Measurements from ENCODE around the gene TOMM70.
"Not testable (repeated sequence)": the region's sequence is repeated elsewhere in the genome, so short reads cannot be mapped to it uniquely, and the experiment has no call there.

TOMM70 gene

DNA sequence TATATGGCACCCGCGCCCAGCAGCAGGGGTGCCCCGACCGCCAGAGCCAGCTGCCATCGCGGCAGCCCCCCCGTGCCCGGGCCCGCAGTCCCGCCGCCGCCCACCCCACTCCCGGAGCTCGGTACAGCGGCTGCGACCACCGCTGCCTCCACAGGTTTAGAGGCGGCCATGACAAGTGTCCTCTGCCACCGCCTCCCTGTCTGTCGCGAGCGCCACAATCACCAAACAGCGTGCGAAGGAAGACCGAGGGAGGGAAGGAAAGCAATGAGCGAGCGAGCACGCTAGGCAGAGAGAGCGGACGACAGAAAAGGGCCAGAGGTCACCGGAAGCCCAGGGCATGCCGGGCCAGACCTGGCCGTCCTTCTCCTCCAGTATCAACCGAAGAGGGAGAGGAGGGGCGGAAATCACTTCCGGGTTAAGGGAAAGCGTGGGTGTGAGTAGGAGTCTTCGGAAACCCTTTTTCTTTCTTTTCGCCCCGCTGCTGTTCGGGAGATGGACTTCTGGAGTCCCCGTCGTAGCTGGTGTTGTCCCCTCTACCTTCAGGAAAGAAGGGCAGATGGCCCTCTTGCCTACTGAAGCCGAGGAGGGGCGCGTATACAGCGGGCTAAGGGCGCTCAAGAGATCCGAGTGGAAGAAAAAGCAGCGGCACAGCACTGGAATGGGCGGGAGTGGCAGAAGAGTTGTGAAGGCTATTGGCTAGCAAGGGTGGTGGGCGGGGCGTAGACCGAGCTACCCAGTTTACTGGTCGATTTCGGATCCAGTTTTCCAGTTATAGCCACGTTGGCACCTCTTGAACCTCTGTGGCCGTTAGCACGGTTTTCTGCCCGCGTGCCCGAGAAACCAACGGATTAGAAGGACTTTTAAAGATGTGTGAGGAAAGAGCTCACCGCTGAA lies at the start of gene TOMM70, which contains the start of gene LNP1:
TOMM70 (minus strand) TSS at position 310 of the 894 bp plus-strand sequence; CDS start at position 170, 140 bp downstream.
LNP1 (plus strand) TSS at position 760 of the 894 bp plus-strand sequence. CDS start 28,191 bp downstream, outside the sequence.
- DNase-seq = peak; percentile 95

GRCh38 chr3:100449214-100449613 lies 48.3 kb upstream of the TOMM70 start:
- no peak for DNase-seq

GRCh38 chr3:100448079-100448478 lies 47.2 kb upstream of the TOMM70 start:
- DNase-seq = no peak

DNA sequence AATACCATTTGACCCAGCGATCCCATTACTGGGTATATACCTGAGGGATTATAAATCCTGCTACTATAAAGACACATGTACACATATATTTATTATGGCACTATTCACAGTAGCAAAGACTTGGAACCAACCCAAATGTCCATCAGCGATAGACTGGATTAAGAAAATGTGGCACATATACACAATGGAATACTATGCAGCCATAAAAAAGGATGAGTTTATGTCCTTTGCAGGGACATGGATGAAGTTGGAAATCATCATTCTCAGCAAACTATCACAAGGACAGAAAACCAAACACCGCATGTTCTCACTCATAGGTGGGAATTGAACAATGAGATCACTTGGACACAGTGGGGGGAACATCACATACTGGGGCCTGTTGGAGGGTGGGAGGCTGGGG lies 46.2 kb upstream of the TOMM70 start:
- DNase-seq = not testable (repeated sequence)

GRCh38 chr3:100443690-100444089 lies 42.8 kb upstream of the TOMM70 start:
- no peak for DNase-seq

DNA sequence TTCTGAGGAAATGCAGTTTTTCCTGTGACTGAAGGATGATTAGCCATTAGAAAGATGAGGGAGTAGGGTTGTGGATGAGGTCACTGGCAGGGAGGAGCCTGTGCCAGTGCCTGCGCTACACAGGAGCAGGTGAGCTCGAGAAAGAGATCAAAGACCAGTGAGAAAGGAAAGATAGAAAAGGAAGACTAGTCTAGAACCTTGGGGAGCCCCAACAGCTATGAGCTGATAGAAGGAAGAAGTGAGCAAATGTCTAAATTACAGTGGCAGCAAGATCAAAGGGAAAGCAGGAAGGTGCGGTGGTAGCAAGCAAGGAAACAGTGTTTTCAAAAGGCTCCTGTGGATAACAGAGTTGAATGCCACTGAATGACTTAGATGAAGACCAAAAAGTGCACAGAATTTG lies 40.0 kb upstream of the TOMM70 start:
- DNase-seq = no peak

GRCh38 chr3:100438623-100438974 lies 37.7 kb upstream of the TOMM70 start:
- no peak for DNase-seq

DNA sequence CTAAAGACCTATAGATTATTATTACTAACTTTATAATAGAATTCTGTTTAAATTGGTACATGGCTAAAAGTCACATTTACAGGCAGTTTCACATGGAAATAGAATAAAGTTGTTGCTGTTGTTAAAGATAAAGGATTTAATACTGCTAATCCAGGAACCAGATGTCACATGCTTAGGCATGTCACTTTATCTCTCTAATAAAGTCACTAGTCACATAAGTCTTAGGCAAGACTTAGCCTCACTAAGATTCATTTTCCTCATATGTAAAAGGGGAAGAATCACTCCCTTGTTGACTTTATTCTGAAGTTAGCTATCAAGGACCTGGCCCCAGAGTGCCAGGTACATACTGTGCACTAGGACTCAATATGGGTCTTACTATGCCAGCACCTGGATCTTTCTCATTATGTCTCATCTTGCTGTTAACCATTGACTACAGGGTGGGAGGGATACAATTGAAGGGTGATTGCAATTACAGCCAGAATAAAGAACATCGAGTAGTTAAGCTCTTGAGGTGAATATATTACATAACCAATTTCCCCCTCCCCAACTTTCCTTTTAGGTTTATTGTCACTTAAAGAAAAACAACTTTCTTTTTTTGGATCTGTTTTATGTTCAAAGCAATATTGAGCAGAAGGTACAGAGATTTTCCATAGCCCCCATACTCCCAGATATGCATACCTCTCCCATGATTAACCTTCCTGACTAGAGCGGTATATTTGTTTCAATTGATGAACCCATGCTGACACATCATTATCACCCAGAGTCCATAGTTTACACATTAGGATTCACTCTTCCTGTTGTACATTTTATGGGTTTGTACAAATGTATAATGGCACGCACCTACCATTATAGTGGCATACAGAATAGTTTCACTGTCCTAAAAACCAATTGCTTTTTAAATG lies 37.1 kb upstream of the TOMM70 start:
- no peak for DNase-seq

- no peak for DNase-seq
Observed at GRCh38 chr3:100436951-100437350, 36.1 kb upstream of the TOMM70 start.

- no peak for DNase-seq
Observed at GRCh38 chr3:100429187-100429716, 28.4 kb upstream of the TOMM70 start.

DNA sequence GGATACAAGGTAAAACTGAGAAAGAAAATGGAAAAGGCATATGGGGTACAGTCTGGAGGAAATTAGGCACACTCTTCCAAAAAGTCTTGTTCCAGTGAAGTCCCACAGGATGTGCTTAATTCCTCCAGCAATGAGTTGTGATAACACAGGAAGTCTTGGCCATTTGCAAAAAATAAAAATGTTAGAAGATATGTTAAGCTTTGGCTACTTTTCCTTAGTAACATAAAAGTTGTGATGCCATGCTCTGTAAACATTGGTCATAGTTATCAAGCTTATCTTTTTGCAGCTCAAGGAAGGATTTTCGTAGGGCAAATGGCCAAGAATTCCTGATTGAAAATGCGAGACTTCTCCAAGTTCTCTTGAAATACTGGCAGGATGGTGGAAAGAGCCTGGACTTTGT lies 26.8 kb upstream of the TOMM70 start:
- DNase-seq = no peak

GRCh38 chr3:100426067-100426682 lies 25.3 kb upstream of the TOMM70 start:
- DNase-seq = no peak

GRCh38 chr3:100425316-100425715 lies 24.4 kb upstream of the TOMM70 start:
- no peak for DNase-seq

DNA sequence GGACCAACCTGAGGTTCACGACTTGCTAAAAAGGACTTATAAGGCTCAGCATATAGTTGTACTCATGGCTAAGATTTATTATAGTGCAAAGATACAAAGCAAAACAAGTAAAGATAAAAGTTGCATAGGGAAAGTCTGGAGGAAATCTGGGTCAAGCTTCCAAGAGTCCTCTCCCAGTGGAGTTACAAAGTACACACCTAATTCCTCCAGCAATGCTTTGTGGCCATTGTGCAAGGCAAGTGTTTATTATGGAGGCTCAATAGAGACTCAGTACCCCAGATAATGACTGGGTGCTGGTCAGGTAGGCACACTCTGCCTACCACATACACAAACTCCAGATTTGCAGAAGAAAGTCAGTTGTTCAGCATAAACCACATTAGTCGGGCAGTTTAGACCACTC lies 23.4 kb upstream of the TOMM70 start:
- DNase-seq = no peak

- DNase-seq = no peak
Observed at GRCh38 chr3:100423611-100424010, 22.7 kb upstream of the TOMM70 start.

GRCh38 chr3:100420885-100421284 lies 20.0 kb upstream of the TOMM70 start:
- no peak for DNase-seq

DNA sequence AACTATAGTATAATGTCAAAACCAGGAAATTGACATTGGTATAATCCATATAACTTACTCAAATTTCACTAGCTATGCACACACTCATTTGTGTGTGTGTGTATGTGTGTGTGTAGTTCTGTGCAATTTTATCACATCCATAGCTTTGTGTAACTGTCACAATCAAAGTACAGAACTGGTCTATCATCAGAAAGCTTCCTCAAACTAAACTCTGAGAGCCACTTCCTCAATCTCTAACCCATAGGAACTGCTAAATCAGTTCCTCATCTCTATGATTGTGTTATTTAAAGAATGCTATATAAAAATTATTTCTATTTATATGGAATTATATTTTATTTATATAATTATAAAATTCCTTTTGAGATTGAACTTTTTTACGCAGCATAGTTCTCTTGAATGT lies 18.5 kb upstream of the TOMM70 start:
- DNase-seq = no peak

- DNase-seq = no peak
Observed at GRCh38 chr3:100416863-100417262, 16.0 kb upstream of the TOMM70 start.

DNA sequence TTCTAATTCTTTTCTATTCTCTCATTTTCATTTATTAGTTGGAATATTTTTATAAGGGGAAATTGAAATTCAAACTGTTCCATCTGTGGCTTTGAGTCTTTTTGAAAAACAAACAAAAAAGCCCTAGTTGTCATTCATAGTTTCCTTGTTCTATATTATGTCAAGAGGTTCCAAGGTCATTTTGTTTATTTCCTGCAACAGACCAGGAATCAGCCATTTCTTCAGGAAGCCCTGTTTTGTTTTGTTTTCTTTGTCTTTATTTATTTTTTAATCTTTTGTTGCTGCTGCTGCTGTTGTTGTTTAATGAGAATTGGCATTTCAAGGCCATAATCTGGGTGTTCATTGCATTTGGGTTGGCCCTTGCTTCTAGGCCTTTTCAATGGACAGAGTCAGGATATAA lies 15.3 kb upstream of the TOMM70 start:
- DNase-seq = no peak

- DNase-seq = no peak
Observed at GRCh38 chr3:100413613-100414012, 12.7 kb upstream of the TOMM70 start.

- DNase-seq = no peak
Observed at GRCh38 chr3:100412912-100413590, 12.2 kb upstream of the TOMM70 start.
